Germinal center (tissue), 1 donor: ENCODE results near the gene IRAK2.

Experiments
- DNase-seq: peaks from one replicate; pipeline ENCODE4 v3.0.0; 2012; ENCODE audit warnings: mixed read lengths, low spot score

The IRAK2 gene

GRCh38 chr3:10223676-10224639, 59.2 kb downstream of the IRAK2 start:
- DNase-seq, result no peak

- DNase-seq, result peak; percentile 72
Observed at GRCh38 chr3:10224794-10225665, 60.3 kb downstream of the IRAK2 start.

GRCh38 chr3:10226293-10226692, 61.6 kb downstream of the IRAK2 start:
- DNase-seq, result peak; percentile 80

- DNase-seq, result no peak
Observed at GRCh38 chr3:10228248-10228950, 63.7 kb downstream of the IRAK2 start.

- DNase-seq, result no peak
Observed at GRCh38 chr3:10229576-10229975, 64.9 kb downstream of the IRAK2 start.

GRCh38 chr3:10232137-10232536, 67.4 kb downstream of the IRAK2 start:
- DNase-seq, result no peak

GRCh38 chr3:10233988-10234387, 69.3 kb downstream of the IRAK2 start:
- no peak for DNase-seq

GRCh38 chr3:10234526-10235230, 70.0 kb downstream of the IRAK2 start:
- no peak for DNase-seq

- DNase-seq, result no peak
Observed at GRCh38 chr3:10235551-10235950, 70.8 kb downstream of the IRAK2 start.

- DNase-seq, result no peak
Observed at GRCh38 chr3:10238345-10239183, 73.8 kb downstream of the IRAK2 start.

GRCh38 chr3:10240799-10241198, 76.1 kb downstream of the IRAK2 start:
- DNase-seq, result no peak

- DNase-seq, result no peak
Observed at GRCh38 chr3:10242182-10243065, 77.7 kb downstream of the IRAK2 start.

GRCh38 chr3:10244009-10244408, 79.3 kb downstream of the IRAK2 start:
- no peak for DNase-seq

- DNase-seq, result no peak
Observed at GRCh38 chr3:10245081-10245712, 80.5 kb downstream of the IRAK2 start.

- DNase-seq, result no peak
Observed at GRCh38 chr3:10247679-10248183, 83.0 kb downstream of the IRAK2 start.

GRCh38 chr3:10248184-10248983, 83.7 kb downstream of the IRAK2 start, which contains the start of gene TATDN2:
TSS of gene TATDN2 (plus strand) at chr3:10248459. CDS start at chr3:10249201, 742 bp downstream.
- DNase-seq, result peak; percentile 99

- DNase-seq, result peak; percentile 51
Observed at GRCh38 chr3:10248984-10249748, 84.4 kb downstream of the IRAK2 start.
